ENCODE data around the gene COG8. TPM values are rescaled to one million over a fixed set of nuclear protein-coding genes. Genes with fewer than 3 reads are reported as not detected.
"Not testable (repeated sequence)": the region's sequence is repeated elsewhere in the genome, so short reads cannot be mapped to it uniquely, and the experiment has no call there.

The COG8 gene
- total RNA-seq, 4 donors from 2014 or later = 26.8 to 50.6 (median 39.4) TPM

GRCh38 chr16:69364088-69364487 is 24.7 kb upstream of the COG8 start:
- DNase-seq (ENCODE audit: low spot score) (no peak), ATAC-seq (ENCODE audit: low FRiP score) (no peak)
- TF ChIP-seq, protein P1, sequence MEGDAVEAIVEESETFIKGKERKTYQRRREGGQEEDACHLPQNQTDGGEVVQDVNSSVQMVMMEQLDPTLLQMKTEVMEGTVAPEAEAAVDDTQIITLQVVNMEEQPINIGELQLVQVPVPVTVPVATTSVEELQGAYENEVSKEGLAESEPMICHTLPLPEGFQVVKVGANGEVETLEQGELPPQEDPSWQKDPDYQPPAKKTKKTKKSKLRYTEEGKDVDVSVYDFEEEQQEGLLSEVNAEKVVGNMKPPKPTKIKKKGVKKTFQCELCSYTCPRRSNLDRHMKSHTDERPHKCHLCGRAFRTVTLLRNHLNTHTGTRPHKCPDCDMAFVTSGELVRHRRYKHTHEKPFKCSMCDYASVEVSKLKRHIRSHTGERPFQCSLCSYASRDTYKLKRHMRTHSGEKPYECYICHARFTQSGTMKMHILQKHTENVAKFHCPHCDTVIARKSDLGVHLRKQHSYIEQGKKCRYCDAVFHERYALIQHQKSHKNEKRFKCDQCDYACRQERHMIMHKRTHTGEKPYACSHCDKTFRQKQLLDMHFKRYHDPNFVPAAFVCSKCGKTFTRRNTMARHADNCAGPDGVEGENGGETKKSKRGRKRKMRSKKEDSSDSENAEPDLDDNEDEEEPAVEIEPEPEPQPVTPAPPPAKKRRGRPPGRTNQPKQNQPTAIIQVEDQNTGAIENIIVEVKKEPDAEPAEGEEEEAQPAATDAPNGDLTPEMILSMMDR (IDR thresholded peaks at IDR 0.05) = no peak

DNA sequence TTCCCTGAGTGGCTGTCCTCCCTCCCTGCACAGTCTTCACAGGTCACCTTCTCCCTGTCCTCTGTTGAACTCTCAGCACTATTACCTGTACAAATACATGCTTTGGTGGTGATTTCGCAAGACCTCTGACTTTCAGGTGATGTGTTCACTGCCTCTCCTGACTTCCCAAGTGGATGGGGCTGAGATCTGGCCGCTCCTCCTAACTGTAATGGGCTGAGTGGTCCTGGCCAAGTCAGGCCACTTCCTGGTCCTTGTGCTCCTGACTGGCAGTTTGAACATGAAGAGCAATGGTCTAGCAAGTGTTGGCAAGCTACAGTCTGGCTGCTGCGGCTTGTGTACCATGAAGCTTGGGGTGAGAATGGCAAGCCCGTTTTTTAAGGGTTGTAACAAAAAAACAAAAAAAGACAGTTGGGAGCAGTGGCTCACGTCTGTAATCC is 23.9 kb upstream of the COG8 start:
- ATAC-seq (ENCODE audit: low FRiP score) = no peak

GRCh38 chr16:69360070-69360469 is 20.7 kb upstream of the COG8 start:
- DNase-seq (ENCODE audit: low spot score); ATAC-seq (ENCODE audit: low FRiP score): not testable (repeated sequence)

More for the DNA sequence above, 23.9 kb upstream of the COG8 start:
- TF ChIP-seq, protein P1 (IDR thresholded peaks at IDR 0.05) = no peak
- DNase-seq (ENCODE audit: low spot score) = no peak

- TF ChIP-seq, protein P1 (IDR thresholded peaks at IDR 0.05) = no peak
- DNase-seq (ENCODE audit: low spot score) = no peak
- ATAC-seq (ENCODE audit: low FRiP score) = no peak
Observed at GRCh38 chr16:69351309-69352027, 12.1 kb upstream of the COG8 start, which contains the start of gene TMED6. TSS of gene TMED6 (minus strand) at chr16:69351786. CDS start at chr16:69351753, 33 bp downstream.

DNA sequence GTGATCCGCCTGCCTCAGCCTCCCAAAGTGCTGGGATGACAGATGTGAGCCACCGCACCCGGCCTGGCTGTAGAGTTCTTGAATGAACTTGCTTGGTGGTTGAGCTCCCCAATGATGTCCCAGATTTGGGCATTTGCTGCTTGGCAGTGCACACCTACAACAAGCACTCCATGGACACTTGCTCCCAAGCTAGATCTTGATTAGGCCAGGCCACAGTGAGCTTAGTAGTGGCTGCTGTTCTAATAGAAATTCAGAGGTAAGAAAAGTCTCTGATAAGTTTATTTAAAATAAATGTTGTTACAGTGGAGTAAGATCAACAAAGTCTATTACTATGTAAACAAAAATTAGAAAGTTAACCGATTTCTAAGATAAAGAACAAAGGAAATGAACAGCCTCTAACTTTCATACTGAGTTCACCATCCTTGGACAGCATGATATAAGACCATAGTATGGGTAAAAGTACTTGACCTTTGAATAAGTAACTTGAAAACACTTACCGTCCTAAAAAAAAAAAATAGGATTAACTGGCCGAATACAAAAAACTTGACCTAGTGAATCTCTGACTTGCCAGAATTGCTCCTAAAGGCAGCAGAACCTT is 11.3 kb upstream of the COG8 start:
- DNase-seq (ENCODE audit: low spot score) (no peak), ATAC-seq (ENCODE audit: low FRiP score) (no peak)
- TF ChIP-seq, protein P1 (IDR thresholded peaks at IDR 0.05) = no peak

DNA sequence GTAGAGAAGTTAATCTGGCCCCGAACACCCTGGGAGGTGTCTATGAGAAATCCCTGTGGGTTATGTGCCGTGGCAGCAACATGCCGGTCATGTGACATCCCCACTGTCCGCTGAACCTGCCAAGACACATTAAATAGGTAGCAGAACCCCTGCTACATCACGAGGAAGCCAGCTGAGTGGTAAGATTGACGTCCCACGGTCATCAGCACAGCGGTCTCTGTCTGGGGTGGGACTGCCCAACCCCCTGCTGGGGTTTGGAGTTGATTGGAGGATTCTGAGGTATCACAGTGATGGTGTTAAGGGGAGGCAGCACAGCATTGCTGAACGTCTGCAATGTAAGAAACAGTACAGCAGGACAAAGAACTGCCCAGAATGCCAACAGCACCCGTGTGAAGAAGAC is 10.2 kb upstream of the COG8 start:
- DNase-seq (ENCODE audit: low spot score) = no peak
- ATAC-seq (ENCODE audit: low FRiP score) = no peak
- TF ChIP-seq, protein P1 (IDR thresholded peaks at IDR 0.05) = no peak

DNA sequence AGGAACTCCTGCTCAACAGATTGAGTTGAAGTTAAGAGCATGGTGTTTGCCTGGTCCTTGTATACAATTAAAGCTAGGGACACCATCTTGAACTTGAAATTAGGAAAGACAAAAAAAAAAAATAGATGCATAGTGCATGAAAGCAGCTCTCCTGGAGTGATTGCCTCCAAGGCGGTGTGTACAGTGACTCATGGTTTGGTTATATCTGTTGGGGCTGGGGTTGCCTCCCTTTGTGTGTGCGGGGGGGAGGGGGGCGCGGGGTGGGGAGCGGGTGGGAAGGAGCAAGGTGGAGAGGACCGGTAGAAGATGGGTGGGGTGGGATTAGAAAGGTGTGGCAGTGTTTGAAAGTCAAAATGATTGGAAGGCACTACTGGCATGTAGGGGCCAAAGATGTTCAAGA is 8.9 kb upstream of the COG8 start:
- no peak for ATAC-seq (ENCODE audit: low FRiP score)
- TF ChIP-seq, protein P1 (IDR thresholded peaks at IDR 0.05) = no peak
- no peak for DNase-seq (ENCODE audit: low spot score)
